ENCODE results near the gene SLC25A33.

Gene SLC25A33

DNA sequence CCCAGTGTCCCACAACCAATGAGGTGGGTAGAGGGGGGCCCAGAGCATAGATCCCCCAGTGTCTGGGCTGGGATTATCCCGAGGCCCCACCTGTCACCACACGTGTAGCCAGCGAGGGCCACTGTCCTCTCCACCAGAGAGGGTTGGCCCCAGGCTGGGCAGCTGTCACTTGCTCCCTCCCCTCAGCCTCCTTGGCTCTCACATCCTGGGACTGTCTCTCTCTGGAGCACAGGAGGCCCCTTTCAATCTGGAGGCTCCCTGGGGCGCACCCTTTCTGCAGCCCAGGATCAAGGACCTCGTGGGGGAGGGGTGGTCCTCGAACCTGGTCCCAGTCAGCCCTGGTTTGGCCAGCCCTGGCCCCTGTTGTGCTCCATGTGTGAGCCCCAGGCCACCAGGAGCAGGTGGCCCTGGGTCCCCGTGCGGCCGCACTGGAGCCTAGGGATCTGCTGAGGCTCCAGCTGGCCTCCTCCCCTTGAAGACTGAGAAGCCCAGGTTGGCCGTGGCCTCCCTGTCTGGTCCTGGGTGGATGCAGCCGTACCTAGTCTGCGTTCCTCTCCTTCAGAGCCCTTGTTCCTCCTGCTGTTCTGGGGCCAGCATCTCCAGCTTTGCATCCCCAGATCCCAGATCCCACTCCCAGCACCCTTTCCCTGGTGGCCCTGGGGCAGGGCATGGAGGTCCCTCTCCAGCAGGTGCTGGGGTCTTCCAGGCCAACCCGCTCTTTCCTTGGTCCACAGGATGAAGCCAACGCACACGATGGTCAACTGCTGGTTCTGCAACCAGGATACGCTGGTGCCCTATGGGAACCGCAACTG, 56.1 kb downstream of the SLC25A33 start:
- TF ChIP-seq, protein P1, sequence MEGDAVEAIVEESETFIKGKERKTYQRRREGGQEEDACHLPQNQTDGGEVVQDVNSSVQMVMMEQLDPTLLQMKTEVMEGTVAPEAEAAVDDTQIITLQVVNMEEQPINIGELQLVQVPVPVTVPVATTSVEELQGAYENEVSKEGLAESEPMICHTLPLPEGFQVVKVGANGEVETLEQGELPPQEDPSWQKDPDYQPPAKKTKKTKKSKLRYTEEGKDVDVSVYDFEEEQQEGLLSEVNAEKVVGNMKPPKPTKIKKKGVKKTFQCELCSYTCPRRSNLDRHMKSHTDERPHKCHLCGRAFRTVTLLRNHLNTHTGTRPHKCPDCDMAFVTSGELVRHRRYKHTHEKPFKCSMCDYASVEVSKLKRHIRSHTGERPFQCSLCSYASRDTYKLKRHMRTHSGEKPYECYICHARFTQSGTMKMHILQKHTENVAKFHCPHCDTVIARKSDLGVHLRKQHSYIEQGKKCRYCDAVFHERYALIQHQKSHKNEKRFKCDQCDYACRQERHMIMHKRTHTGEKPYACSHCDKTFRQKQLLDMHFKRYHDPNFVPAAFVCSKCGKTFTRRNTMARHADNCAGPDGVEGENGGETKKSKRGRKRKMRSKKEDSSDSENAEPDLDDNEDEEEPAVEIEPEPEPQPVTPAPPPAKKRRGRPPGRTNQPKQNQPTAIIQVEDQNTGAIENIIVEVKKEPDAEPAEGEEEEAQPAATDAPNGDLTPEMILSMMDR (IDR thresholded peaks at IDR 0.05; ENCODE audit: insufficient read depth, low read depth, low read length, missing control alignments): no peak
- no peak overlapping the region for H3K4me3 ChIP-seq (ENCODE audit: low read depth, low read length)
- DNase-seq (ENCODE audit: low read depth): no peak

DNA sequence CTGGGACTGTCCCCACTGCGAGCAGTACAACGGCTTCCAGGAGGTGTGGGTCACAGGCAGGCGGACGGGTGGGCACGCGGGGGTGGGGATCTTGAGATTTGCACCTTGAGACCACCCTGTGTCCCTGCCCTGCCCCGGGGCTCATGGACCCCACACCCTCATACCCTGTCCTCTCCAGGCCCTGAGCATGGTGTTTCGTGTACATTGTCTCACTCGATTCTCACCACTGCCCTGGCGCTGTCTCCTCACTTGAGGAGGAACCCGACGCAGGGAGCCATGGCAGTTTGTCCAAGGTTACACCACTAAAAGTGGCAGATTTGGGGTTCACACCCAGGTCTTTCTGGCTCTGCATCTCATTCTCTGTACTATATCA, 56.7 kb downstream of the SLC25A33 start:
- DNase-seq (ENCODE audit: low read depth): no peak
- TF ChIP-seq, protein P1 (IDR thresholded peaks at IDR 0.05; ENCODE audit: insufficient read depth, low read depth, low read length, missing control alignments): no peak
- H3K4me3 ChIP-seq (ENCODE audit: low read depth, low read length): no peak overlapping the region

DNA sequence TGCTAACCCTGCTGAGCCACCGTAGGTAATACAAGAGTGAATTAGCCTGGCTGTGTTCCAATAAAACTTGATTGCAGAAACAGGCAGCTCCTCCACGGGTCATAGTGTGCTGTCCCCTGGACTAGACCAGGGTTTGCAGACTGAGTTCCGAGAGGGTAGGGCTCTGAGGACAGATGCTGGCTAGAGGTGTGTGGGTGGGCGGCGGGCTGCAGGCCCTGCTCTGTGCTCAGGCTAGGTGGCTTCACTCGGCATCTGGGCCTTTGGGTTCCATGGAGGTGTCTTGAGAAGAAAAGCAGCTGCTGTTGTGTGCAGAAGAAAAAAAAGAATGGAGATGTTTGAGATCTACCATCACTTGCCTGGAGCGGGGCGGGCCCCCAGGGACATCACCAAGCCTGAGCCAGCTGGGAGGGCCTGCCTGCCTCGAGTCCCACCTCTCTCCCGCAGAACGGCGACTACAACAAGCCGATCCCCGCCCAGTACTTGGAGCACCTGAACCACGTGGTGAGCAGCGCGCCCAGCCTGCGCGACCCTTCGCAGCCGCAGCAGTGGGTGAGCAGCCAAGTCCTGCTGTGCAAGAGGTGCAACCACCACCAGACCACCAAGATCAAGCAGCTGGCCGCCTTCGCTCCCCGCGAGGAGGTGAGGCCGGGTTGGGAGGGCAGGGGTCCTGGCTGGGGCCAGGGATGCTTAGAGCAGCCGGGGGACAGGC, 57.3 kb downstream of the SLC25A33 start:
- TF ChIP-seq, protein P1 (IDR thresholded peaks at IDR 0.05; ENCODE audit: insufficient read depth, low read depth, low read length, missing control alignments): no peak
- DNase-seq (ENCODE audit: low read depth): no peak
- H3K4me3 ChIP-seq (ENCODE audit: low read depth, low read length): no peak overlapping the region

DNA sequence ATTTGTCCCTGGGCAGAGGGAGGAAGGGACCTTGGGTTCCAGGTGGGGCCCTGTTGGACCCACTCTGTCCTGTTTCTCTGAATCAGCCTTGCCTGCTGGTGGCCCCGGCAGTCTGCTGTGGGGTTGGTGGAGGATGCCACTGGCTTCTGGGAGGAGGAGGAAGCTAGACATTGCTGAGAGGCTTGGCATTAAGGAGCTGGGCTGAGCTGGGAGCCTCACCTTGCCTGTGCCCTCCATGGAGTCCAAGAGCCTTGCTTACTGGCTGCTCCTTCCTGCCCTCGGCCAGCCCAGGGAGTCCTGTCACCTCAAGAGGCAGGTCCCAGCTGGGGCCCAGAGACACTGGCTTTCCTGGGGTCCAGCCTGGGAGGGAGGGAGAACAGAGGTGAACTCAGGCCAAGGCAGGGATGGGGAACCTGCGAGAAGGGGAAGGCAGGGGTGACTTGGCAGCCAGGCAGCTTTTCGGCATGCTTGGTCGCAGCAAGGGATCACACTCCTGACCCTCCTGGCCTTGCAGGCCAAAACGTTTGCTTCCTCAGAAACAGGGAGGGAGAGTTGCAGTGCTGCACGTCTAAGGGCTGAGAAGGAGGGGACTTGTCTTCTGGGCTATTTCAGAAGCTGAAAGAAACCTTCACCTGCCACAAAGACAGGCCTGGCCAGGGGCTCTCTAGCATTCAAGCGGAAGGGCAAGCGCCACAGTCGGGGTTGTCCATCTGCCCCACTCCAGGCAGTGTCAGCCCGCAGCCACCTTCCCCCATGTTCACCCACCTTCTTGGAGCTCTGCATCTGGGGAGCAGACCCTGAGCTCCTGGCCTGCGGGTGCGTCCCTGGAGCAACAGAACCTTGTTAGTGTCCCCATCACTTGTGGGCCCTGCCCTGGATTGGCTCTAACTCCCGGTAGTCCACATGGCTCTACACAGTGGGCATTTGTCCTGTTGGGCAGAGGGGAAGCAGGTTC, 58.4 kb downstream of the SLC25A33 start:
- H3K4me3 ChIP-seq (ENCODE audit: low read depth, low read length): no peak overlapping the region
- TF ChIP-seq, protein P1 (IDR thresholded peaks at IDR 0.05; ENCODE audit: insufficient read depth, low read depth, low read length, missing control alignments): no peak
- no peak for DNase-seq (ENCODE audit: low read depth)

DNA sequence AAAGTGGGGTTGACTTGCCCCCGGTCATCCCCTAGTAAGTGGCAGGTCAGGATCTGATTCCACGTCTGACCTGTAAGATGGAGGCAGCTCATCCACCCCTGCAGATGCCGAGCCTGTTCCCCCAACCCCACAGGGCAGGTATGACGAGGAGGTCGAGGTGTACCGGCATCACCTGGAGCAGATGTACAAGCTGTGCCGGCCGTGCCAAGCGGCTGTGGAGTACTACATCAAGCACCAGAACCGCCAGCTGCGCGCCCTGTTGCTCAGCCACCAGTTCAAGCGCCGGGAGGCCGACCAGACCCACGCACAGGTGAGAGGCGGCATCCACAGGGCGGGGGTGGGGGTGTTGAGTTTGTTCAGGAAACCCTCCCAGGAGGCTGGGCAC, 59.0 kb downstream of the SLC25A33 start:
- no peak overlapping the region for H3K4me3 ChIP-seq (ENCODE audit: low read depth, low read length)
- TF ChIP-seq, protein P1 (IDR thresholded peaks at IDR 0.05; ENCODE audit: insufficient read depth, low read depth, low read length, missing control alignments): no peak
- DNase-seq (ENCODE audit: low read depth): no peak

DNA sequence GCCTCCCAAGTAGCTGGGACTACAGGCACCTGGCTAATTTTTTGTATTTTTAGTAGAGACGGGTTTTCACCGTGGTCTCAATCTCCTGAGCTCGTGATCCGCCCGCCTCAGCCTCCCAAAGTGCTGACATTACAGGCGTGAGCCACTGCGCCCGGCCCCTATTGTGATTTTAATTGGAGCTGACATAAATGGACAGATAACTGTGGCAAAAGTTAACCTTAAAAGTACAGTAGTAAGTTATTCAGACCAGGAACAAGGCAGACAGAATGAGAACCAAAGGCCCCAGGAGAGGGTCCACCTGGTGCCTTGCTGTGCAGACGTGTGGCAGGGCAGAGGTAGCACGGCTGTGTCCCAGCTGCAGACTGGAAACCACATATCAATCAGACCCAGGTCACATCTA, 60.5 kb downstream of the SLC25A33 start:
- no peak for DNase-seq (ENCODE audit: low read depth)
- TF ChIP-seq, protein P1 (IDR thresholded peaks at IDR 0.05; ENCODE audit: insufficient read depth, low read depth, low read length, missing control alignments): no peak
- no peak overlapping the region for H3K4me3 ChIP-seq (ENCODE audit: low read depth, low read length)
